OCI-LY3 (cell line): ENCODE measurements around the gene CGB5.
"Not testable (repeated sequence)": the region's sequence is repeated elsewhere in the genome, so short reads cannot be mapped to it uniquely, and the experiment has no call there.

Source experiments
- CTCF ChIP-seq: fragments of 200-600, 300-600 bp; sonication (generic); IDR thresholded peaks from 2 replicates; pipeline ENCODE4 v1.5.1; 2014; ENCODE audit warnings: antibody characterized with exemption, low read length, low read depth
- EZH2phosphoT487 ChIP-seq: fragments of 200-600 bp; shearing (Covaris generic); IDR thresholded peaks from 2 replicates; pipeline ENCODE4 v1.6.1; 2018; ENCODE audit warnings: antibody characterized with exemption, mixed run types, low read depth

- TF ChIP-seq CTCF = peak; percentile 59
- not testable (repeated sequence) for TF ChIP-seq EZH2phosphoT487
Measured at GRCh38 chr19:49036815-49037214, 6.8 kb upstream of the CGB5 start, which contains the start of gene CGB1.
